GM10266 (cell line): Measurements from ENCODE around the gene DDX54.

Source experiments
- DNase-seq: peaks from one replicate; pipeline ENCODE4 v3.0.0; 2012; ENCODE audit errors: extremely low spot score
- TF ChIP-seq, protein P1 (sequence below): IDR thresholded peaks from 2 replicates; pipeline ENCODE4 v1.5.1; 2012; ENCODE audit warnings: mild to moderate bottlenecking, low read depth; ENCODE audit not compliant: control insufficient read depth, insufficient read depth; ENCODE audit errors: missing control alignments

Gene DDX54

DNA sequence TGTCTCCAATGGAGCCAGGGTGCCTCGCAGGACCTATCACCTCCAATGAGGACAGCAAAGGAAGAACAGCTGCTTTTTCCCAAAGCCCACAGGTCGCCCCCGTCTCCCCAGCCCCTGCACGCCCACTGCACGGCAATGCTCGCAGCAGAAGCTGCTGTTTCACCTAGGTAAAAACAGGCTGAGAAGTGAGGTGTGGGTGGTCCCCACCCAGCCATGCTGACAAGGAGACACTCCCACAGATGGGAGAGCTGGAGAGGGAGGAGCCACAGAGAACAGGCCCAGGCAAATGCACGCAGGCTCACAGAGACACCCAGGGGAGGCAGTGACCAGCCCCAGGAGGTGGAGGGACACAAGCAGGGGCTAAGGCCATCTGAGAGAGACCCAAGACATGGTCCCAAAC lies 25.3 kb downstream of the DDX54 start:
- no peak for DNase-seq
- TF ChIP-seq, protein P1, sequence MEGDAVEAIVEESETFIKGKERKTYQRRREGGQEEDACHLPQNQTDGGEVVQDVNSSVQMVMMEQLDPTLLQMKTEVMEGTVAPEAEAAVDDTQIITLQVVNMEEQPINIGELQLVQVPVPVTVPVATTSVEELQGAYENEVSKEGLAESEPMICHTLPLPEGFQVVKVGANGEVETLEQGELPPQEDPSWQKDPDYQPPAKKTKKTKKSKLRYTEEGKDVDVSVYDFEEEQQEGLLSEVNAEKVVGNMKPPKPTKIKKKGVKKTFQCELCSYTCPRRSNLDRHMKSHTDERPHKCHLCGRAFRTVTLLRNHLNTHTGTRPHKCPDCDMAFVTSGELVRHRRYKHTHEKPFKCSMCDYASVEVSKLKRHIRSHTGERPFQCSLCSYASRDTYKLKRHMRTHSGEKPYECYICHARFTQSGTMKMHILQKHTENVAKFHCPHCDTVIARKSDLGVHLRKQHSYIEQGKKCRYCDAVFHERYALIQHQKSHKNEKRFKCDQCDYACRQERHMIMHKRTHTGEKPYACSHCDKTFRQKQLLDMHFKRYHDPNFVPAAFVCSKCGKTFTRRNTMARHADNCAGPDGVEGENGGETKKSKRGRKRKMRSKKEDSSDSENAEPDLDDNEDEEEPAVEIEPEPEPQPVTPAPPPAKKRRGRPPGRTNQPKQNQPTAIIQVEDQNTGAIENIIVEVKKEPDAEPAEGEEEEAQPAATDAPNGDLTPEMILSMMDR: no peak

DNA sequence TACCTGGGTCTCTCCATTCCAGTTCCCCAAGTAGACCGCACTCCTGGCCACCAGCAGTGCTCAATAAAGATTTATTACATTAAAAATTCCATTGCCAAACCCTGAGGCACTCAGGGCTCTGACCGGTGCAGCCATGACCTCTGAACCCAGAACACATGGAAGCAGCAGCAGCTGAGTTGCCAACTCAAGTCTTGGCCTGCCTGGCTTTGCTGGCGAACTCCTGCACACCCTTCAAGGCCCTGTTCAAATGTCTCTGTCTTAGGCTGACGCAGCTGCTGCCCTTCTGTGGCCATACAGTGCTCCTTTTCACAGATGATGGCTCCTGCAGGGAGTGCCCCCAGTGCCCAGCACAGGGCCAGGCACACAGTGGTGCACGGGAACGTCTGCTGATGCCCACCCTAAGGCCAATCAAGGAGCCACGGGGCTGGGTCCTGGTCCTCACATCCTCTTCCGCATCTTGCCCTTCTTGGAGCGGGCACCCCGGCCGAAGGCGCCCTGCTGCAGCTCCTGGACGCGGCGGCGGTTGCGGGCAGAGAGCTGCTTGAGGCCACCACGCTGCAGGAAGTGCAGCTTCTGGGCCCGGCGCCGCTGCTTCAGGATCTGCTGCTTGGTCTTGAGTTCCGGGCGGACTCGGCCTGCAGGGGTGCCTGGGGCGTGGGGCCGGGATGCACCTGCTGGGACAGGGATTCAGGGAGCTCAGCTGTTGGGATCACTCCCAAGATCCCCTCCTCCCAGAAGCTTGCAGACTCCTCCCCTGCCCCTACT lies 26.7 kb downstream of the DDX54 start:
- TF ChIP-seq, protein P1: no peak
- no peak for DNase-seq

DNA sequence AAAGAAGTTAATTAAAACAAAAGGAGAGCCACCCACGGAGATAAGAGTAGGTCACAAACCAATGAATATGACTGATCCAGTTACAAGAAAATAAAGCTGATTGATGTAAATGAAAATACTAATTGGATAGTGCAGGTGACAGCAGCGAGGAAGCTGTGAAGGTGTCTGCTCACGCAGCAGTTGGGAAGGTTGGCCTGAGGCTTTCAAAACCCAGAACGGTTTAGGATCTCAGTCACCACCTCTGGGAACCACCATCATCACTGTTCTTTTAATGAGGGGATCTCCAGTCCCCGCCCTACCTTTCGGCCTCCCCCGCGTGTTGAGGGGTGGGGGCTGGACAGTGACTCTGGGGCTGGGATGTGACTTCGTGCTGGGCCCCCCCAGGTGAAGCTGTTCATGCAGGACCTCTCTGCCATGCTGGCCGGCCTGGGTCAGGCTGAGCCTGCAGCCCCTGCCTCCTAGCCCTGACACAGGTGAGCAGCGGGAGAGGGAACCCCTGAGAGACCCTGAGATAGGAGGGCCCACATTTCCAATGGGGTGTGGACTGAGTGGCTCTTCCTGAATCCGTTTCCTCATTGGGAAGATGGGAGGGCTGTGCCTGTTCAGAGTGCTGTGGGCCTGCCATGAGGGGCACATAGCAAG lies 27.9 kb downstream of the DDX54 start:
- TF ChIP-seq, protein P1: no peak
- DNase-seq: no peak

DNA sequence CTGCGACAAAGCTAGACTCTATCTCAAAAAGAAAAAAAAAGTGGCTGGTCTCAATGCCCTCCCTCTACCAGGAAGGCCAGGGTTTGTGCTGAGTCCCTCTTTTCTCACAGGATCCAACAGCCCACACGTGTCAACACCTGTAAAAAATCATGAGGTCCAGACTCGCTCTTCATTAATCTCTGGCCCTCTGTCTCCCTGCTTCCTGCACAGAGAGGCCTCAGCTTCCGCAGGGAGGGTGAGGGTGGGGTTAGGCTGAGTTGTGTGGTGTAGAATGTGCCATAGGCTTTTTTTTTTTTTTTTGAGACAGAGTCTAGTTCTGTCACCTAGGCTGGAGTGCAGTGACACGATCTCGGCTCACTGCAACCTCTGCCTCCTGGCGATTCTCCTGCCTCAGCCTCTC lies 29.6 kb downstream of the DDX54 start:
- TF ChIP-seq, protein P1: no peak
- no peak for DNase-seq

DNA sequence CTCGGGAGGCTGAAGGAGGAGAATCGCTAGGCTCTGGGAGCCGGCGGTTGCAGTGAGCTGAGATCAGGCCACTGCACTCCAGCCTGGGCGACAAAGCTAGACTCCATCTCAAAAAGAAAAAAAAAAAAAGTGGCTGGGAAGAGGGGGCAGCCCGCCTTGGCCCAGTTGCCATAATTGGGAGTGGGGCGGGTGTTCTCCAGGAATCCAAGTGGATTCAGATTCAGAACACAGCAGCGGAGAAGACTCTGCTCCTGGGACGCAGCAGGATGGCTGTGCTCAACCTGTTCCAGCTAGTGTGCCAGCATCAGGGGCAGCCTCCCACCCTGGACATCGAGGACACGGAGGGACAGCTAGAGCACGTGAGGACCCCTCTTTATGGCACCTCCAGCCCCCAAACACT lies 30.2 kb downstream of the DDX54 start:
- TF ChIP-seq, protein P1: no peak
- no peak for DNase-seq

DNA sequence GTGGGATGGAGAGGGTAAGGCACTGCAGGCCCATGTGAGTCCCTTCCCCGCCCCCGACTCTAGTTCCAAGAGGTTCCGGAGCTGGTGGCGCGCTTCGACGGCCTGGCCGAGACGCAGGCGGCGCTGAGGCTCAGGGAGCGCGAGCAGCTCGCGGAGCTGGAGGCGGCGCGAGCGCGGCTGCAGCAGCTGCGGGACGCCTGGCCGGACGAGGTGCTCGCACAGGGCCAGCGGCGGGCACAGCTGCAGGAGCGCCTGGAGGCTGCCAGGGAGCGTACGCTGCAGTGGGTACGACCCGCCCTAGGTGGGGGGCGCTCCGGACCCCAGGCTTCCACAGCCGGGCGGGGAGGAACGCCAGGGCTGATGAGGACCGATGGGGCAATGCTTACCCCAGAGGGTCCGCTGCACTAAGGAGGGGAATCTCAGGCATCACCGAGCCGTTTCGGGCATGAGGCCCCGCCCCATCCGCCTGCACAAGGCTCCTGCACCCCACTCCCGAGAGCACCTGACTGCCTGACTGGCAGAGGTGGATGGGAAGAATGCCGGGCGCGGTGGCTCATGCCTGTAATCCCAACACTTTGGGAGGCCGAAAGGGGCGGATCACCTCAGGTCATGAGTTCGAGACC lies 30.8 kb downstream of the DDX54 start:
- TF ChIP-seq, protein P1: no peak
- DNase-seq: no peak
